SK-N-SH (cell line): ENCODE measurements around the gene RERG. TPM values are rescaled to one million over a fixed set of nuclear protein-coding genes. Genes with fewer than 3 reads are reported as not detected.

Source experiments
- CTCF ChIA-PET: fragments of 300-600, 350-600 bp; formaldehyde crosslinking; extraction: SDS; loops from one replicate; lab custom pipeline; 2021; lab: Yijun Ruan, JAX
- POLR2A ChIA-PET: fragments of 350-600 bp; sonication (Branson Sonifier 250); formaldehyde crosslinking; extraction: SDS; loops from one replicate; lab custom pipeline; 2020; ENCODE audit warnings: antibody characterized with exemption, inconsistent platforms; lab: Yijun Ruan, JAX
- DNase-seq: peaks from one replicate; pipeline ENCODE4 v3.0.0; 2012
- H2AFZ ChIP-seq: fragments of 200-600 bp; sonication (generic); 2 replicates; pipeline ENCODE4 v1.8.1; 2016; ENCODE audit warnings: antibody characterized with exemption, mild to moderate bottlenecking, low read depth
- H3F3A ChIP-seq: fragments of 200-600 bp; sonication (generic); replicated peaks from 2 replicates; pipeline ENCODE3; 2016; ENCODE audit warnings: antibody characterized with exemption, mild to moderate bottlenecking; ENCODE audit not compliant: insufficient read depth
- H3K27ac ChIP-seq, 2 experiments: fragments of 200-500 bp in 1 of 2; fragments of 200-600 bp in 1 of 2; sonication (Bioruptor generic) in 1 of 2; sonication (generic), shearing (Covaris generic) in 1 of 2; 2 replicates each; pipeline versions ENCODE4 v1.5.1 to v1.6.1; 2014 to 2016; ENCODE audit warnings: low read depth in 2 of 2, inconsistent platforms in 1 of 2, low read length in 1 of 2, mild to moderate bottlenecking in 1 of 2, mixed read lengths in 1 of 2
- H3K27me3 ChIP-seq: fragments of 200-600 bp; sonication (generic), shearing (Covaris generic); 2 replicates; pipeline ENCODE4 v1.6.1; 2016; ENCODE audit warnings: mixed run types; ENCODE audit not compliant: insufficient read depth
- H3K36me3 ChIP-seq, 2 experiments: fragments of 200-500 bp in 1 of 2; fragments of 200-600 bp in 1 of 2; sonication (Bioruptor generic) in 1 of 2; sonication (generic) in 1 of 2; replicated peaks in 1 of 2; 2 replicates each; pipeline versions ENCODE3 to v1.5.1; 2014 to 2016; ENCODE audit warnings: low read length in 1 of 2, mild to moderate bottlenecking in 1 of 2; ENCODE audit not compliant: insufficient read depth in 2 of 2, control insufficient read depth in 1 of 2
- H3K4me1 ChIP-seq, 2 experiments: fragments of 200-500 bp in 1 of 2; fragments of 200-600 bp in 1 of 2; sonication (Bioruptor generic) in 1 of 2; sonication (generic), shearing (Covaris generic) in 1 of 2; 2 replicates each; pipeline versions ENCODE4 v1.5.1 to v1.6.1; 2014 to 2016; ENCODE audit warnings: low read depth in 1 of 2, low read length in 1 of 2, mixed run types in 1 of 2; ENCODE audit not compliant: insufficient read depth in 2 of 2, control insufficient read depth in 1 of 2
- H3K4me2 ChIP-seq: fragments of 200-600 bp; sonication (generic), shearing (Covaris generic); 2 replicates; pipeline ENCODE4 v1.6.1; 2017; ENCODE audit warnings: mixed run types
- H3K4me3 ChIP-seq, 2 experiments: fragments of 200-500 bp in 1 of 2; fragments of 200-600 bp in 1 of 2; sonication (Bioruptor generic) in 1 of 2; sonication (generic), shearing (Covaris generic) in 1 of 2; 2 replicates each; pipeline versions ENCODE4 v1.5.1 to v1.8.1; 2014 to 2016; ENCODE audit warnings: low read depth in 2 of 2, inconsistent platforms in 1 of 2, low read length in 1 of 2, mild to moderate bottlenecking in 1 of 2, mixed read lengths in 1 of 2, moderate library complexity in 1 of 2
- H3K79me2 ChIP-seq: fragments of 200-600 bp; sonication (generic); 2 replicates; pipeline ENCODE4 v1.8.1; 2017; ENCODE audit warnings: mild to moderate bottlenecking; ENCODE audit not compliant: insufficient read depth
- H3K9ac ChIP-seq: fragments of 200-600 bp; sonication (generic); 2 replicates; pipeline ENCODE4 v1.6.1; 2017; ENCODE audit warnings: mixed run types
- H3K9me2 ChIP-seq: fragments of 200-600 bp; sonication (generic); 2 replicates; pipeline ENCODE4 v1.6.1; 2017; ENCODE audit warnings: mixed run types
- H3K9me3 ChIP-seq: fragments of 200-600 bp; sonication (generic); 2 replicates; pipeline ENCODE4 v1.6.1; 2017; ENCODE audit warnings: mixed run types, mild to moderate bottlenecking, moderate library complexity
- H4K20me1 ChIP-seq: fragments of 200-600 bp; sonication (generic); 2 replicates; pipeline ENCODE4 v1.6.1; 2017; ENCODE audit warnings: mild to moderate bottlenecking, mixed run types; ENCODE audit not compliant: insufficient read depth
- CHD2 ChIP-seq: fragments of 150-350 bp; IDR thresholded peaks from 2 replicates; pipeline ENCODE4 v1.6.1; 2018; ENCODE audit warnings: low read length; ENCODE audit not compliant: partially characterized antibody
- ELF1 ChIP-seq: IDR thresholded peaks from 2 replicates; pipeline ENCODE4 v1.4.0; 2012
- EP300 ChIP-seq, 2 experiments: IDR thresholded peaks; 2 replicates each; pipeline versions ENCODE4 v1.4.0 to v1.6.1; 2012; ENCODE audit warnings: borderline replicate concordance in 1 of 2, low read depth in 1 of 2, low read length in 1 of 2
- EZH2phosphoT487 ChIP-seq: fragments of 200-600 bp; sonication (generic); IDR thresholded peaks from 2 replicates; pipeline ENCODE4 v1.6.1; 2017; ENCODE audit warnings: low read depth, mixed run types, mild to moderate bottlenecking, antibody characterized with exemption, moderate library complexity, borderline replicate concordance
- FOSL2 ChIP-seq: IDR thresholded peaks from 2 replicates; pipeline ENCODE4 v1.4.0; 2012; ENCODE audit warnings: low read depth, mild to moderate bottlenecking, moderate library complexity, borderline replicate concordance
- FOXJ3 ChIP-seq: sonication (generic); formaldehyde crosslinking; IDR thresholded peaks from 2 replicates; pipeline ENCODE4 v1.5.1; 2020; ENCODE audit warnings: mild to moderate bottlenecking, missing genetic modification reagents
- FOXM1 ChIP-seq: IDR thresholded peaks from 2 replicates; pipeline ENCODE4 v1.4.0; 2012; ENCODE audit warnings: low read depth, mild to moderate bottlenecking
- GABPA ChIP-seq: IDR thresholded peaks from 2 replicates; pipeline ENCODE4 v1.4.0; 2012; ENCODE audit warnings: low read depth, mild to moderate bottlenecking
- IRF3 ChIP-seq: fragments of 150-350 bp; IDR thresholded peaks from 2 replicates; pipeline ENCODE4 v1.6.1; 2016; ENCODE audit warnings: mild to moderate bottlenecking, low read depth, low read length
- JUND ChIP-seq: IDR thresholded peaks from 2 replicates; pipeline ENCODE4 v1.4.0; 2012
- MAX ChIP-seq: IDR thresholded peaks from 2 replicates; pipeline ENCODE4 v1.4.0; 2012; ENCODE audit warnings: low read depth
- MXI1 ChIP-seq: IDR thresholded peaks from 2 replicates; pipeline ENCODE4 v1.6.1; 2012; ENCODE audit warnings: mild to moderate bottlenecking, low read depth, low read length, improper control_type of control experiment
- NRF1 ChIP-seq: IDR thresholded peaks from 2 replicates; pipeline ENCODE4 v1.6.1; 2012; ENCODE audit warnings: low read depth, mild to moderate bottlenecking, low read length
- PBX3 ChIP-seq: IDR thresholded peaks from 2 replicates; pipeline ENCODE4; 2012
- POLR2AphosphoS5 ChIP-seq: IDR thresholded peaks from 2 replicates; pipeline ENCODE4 v1.6.1; 2012; ENCODE audit warnings: low read depth, low read length
- RAD21 ChIP-seq: IDR thresholded peaks from 2 replicates; pipeline ENCODE4 v1.6.1; 2012; ENCODE audit warnings: mild to moderate bottlenecking, low read length
- RCOR1 ChIP-seq: fragments of 150-350 bp; IDR thresholded peaks from 2 replicates; pipeline ENCODE4 v1.6.1; 2017; ENCODE audit warnings: antibody characterized with exemption, low read length
- RFX5 ChIP-seq: IDR thresholded peaks from 2 replicates; pipeline ENCODE4 v1.6.1; 2012; ENCODE audit warnings: mild to moderate bottlenecking, improper control_type of control experiment, low read length
- RXRA ChIP-seq: IDR thresholded peaks from 2 replicates; pipeline ENCODE4 v1.4.0; 2012; ENCODE audit warnings: low read depth, mild to moderate bottlenecking, borderline replicate concordance
- SIN3A ChIP-seq: IDR thresholded peaks from 2 replicates; pipeline ENCODE4 v1.6.1; 2012; ENCODE audit warnings: low read depth, mild to moderate bottlenecking, low read length, moderate library complexity, borderline replicate concordance
- TCF12 ChIP-seq: IDR thresholded peaks from 2 replicates; pipeline ENCODE4 v1.4.0; 2012
- TEAD4 ChIP-seq: IDR thresholded peaks from 2 replicates; pipeline ENCODE4 v1.4.0; 2012; ENCODE audit warnings: mild to moderate bottlenecking, borderline replicate concordance; ENCODE audit not compliant: insufficient read depth
- USF1 ChIP-seq: IDR thresholded peaks from 2 replicates; pipeline ENCODE4 v1.4.0; 2012; ENCODE audit warnings: low read depth, borderline replicate concordance
- USF2 ChIP-seq: fragments of 150-350 bp; IDR thresholded peaks from 2 replicates; pipeline ENCODE4 v1.6.1; 2017; ENCODE audit warnings: antibody characterized with exemption, low read length, low read depth, borderline replicate concordance
- YY1 ChIP-seq: IDR thresholded peaks from 2 replicates; pipeline ENCODE4 v1.4.0; 2012; ENCODE audit warnings: low read depth, mild to moderate bottlenecking
- WGBS: methylation state at CpG from one replicate; pipeline ENCODE4 v1.1.6; 2017; ENCODE audit warnings: low lambda C conversion rate; 5-methylcytosine and 5-hydroxymethylcytosine counted together
- polyA plus RNA-seq, 3 experiments: library from polyadenylated mRNA; depleted of rRNA; stranded (reverse); fragments of >200 nt; gene quantifications; 2 replicates each; pipeline ENCODE4 v1.2.3, GENCODE V29; 2012

The RERG gene
- polyA plus RNA-seq, 1 of the 3 experiments (the other 2 are of a cell fraction): 0.49 TPM

GRCh38 chr12:15253990-15254389 lies 32.8 kb upstream of the RERG start:
- DNase-seq: no peak
- Histone ChIP-seq H3K4me1 (no peaks in the 10 kb centered on the region), H3K9me2 (no peaks in the 10 kb centered on the region), H3K9ac (no peak overlapping the region), H3K4me3 (no peak overlapping the region), H3K79me2 (no peaks in the 10 kb centered on the region)
- WGBS: 0% methylated on average over 1 of the region's 1 CpG
- POLR2A ChIA-PET: no interaction called here
- CTCF ChIA-PET: interaction anchor here (1.4 to 3.0 kb wide), 2 partner anchors 13 to 33 kb away, joined by 4 to 9 read pairs; partner anchors contain the start of gene RERG
- no peak for TF ChIP-seq NRF1
- no peak for TF ChIP-seq RAD21
- TF ChIP-seq ELF1: no peak
- no peak for TF ChIP-seq EZH2phosphoT487
- TF ChIP-seq YY1: no peak
- no peak for TF ChIP-seq TCF12
- no peak for TF ChIP-seq FOXM1
- TF ChIP-seq RCOR1: no peak
- no peak for TF ChIP-seq EP300 (IDR thresholded peaks at IDR 0.05; ENCODE audit: borderline replicate concordance in 1 of 2, low read depth in 1 of 2, low read length in 1 of 2)
- TF ChIP-seq CHD2: no peak
- no peak for TF ChIP-seq GABPA
- no peak for TF ChIP-seq RFX5
- no peak for TF ChIP-seq RXRA
- TF ChIP-seq JUND: no peak
- TF ChIP-seq MXI1: no peak
- TF ChIP-seq SIN3A: no peak
- no peak for TF ChIP-seq USF2
- TF ChIP-seq USF1: no peak
- TF ChIP-seq TEAD4: no peak
- no peak for TF ChIP-seq FOXJ3
- TF ChIP-seq, all 33 proteins: peak for 0
- Histone ChIP-seq H3K4me2 (no peak overlapping the region), H3K27me3 (no peaks in the 10 kb centered on the region; the same call in 1 of the 2 replicates), H3F3A (no peaks in the 10 kb centered on the region), H3K36me3 (no peaks in the 10 kb centered on the region), H3K27ac (no peak overlapping the region), H4K20me1 (no peaks in the 10 kb centered on the region), H2AFZ (no peak overlapping the region), H3K9me3 (no peaks in the 10 kb centered on the region)

GRCh38 chr12:15244926-15245325 lies 23.7 kb upstream of the RERG start:
- Histone ChIP-seq H3K27me3 (peaks cover 6% of the 10 kb centered on the region; the same call in 1 of the 2 replicates), H3K79me2 (no peaks in the 10 kb centered on the region), H3K4me1 (no peaks in the 10 kb centered on the region), H3K27ac (no peak overlapping the region), H4K20me1 (no peaks in the 10 kb centered on the region), H3K9ac (no peak overlapping the region), H3K4me2 (no peak overlapping the region), H3K4me3 (no peak overlapping the region), H3K9me2 (no peaks in the 10 kb centered on the region), H2AFZ (no peak overlapping the region), H3F3A (no peaks in the 10 kb centered on the region), H3K36me3 (no peaks in the 10 kb centered on the region), H3K9me3 (no peaks in the 10 kb centered on the region; the same call in none of the 2 replicates)
- DNase-seq: no peak
- ChIA-PET CTCF (no interaction called here), POLR2A (no interaction called here)
- 46% methylated on average over 4 of the region's 4 CpGs for WGBS
- TF ChIP-seq SIN3A: no peak
- TF ChIP-seq RCOR1: no peak
- TF ChIP-seq FOXJ3: no peak
- no peak for TF ChIP-seq MAX
- no peak for TF ChIP-seq FOSL2
- TF ChIP-seq RAD21: no peak
- TF ChIP-seq TCF12: no peak
- TF ChIP-seq ELF1: no peak
- TF ChIP-seq IRF3: no peak
- TF ChIP-seq PBX3: no peak
- no peak for TF ChIP-seq USF2
- TF ChIP-seq POLR2AphosphoS5: no peak
- no peak for TF ChIP-seq EZH2phosphoT487
- no peak for TF ChIP-seq GABPA
- no peak for TF ChIP-seq NRF1
- no peak for TF ChIP-seq EP300 (IDR thresholded peaks at IDR 0.05; ENCODE audit: borderline replicate concordance in 1 of 2, low read depth in 1 of 2, low read length in 1 of 2)
